CD4-positive, alpha-beta T cell treated with Interleukin-21 for 1 hour (primary cell): ENCODE data around the gene IMP4.
A peak's percentile ranks its signal among the peaks of the same experiment; 100 is the strongest.

ENCODE experiments used
- DNase-seq: peaks from one replicate; pipeline ENCODE4 v3.0.0-alpha.2; 2020

IMP4 gene

DNA sequence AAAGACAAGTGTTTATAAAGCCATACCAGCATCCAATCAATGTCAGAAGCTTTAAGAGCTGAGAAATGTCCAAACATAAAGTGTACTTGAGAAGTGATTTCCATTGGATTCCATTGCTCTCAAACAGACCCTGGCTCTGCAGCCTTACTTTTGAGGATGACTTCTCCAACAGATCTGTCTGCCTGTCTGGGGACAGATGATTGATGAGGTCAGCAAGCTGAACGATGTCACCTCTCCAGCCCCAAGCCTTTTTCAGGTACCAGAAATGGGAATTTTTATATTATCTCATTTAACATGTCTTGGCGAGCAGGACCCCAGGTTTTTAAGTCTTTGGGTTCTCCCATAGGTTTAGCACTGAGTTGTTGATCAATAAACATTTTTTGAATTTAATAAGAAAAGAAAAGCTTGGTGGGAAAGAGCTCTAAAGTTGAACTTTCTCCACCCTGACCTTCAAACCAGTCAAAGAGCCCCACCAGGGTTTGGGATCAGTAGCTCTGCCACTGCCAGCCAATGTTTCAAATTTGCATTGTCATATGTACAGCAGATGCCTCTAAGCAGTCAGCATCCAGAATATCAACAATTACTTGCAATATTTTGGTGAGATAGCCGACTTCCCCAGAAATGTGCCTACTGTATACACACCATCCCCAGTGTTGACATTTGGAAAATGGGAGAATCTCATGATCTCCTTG is 35.7 kb downstream of the IMP4 start:
- no peak for DNase-seq

DNA sequence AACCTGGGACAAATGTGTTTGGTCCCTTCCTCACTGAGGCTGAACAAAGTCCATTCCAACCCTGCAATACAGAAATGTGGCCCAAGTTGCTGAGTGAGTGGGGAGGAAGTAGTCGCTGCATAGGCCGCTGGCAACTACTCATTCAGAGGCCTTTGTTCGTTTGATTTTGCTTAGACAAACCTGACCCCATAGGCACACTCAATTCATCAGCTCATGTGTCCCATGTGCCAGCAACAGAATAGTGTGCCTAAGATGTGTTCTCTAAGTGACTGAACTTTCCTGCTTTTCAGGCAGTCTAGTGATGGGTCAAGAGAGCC is 36.2 kb downstream of the IMP4 start:
- no peak for DNase-seq

DNA sequence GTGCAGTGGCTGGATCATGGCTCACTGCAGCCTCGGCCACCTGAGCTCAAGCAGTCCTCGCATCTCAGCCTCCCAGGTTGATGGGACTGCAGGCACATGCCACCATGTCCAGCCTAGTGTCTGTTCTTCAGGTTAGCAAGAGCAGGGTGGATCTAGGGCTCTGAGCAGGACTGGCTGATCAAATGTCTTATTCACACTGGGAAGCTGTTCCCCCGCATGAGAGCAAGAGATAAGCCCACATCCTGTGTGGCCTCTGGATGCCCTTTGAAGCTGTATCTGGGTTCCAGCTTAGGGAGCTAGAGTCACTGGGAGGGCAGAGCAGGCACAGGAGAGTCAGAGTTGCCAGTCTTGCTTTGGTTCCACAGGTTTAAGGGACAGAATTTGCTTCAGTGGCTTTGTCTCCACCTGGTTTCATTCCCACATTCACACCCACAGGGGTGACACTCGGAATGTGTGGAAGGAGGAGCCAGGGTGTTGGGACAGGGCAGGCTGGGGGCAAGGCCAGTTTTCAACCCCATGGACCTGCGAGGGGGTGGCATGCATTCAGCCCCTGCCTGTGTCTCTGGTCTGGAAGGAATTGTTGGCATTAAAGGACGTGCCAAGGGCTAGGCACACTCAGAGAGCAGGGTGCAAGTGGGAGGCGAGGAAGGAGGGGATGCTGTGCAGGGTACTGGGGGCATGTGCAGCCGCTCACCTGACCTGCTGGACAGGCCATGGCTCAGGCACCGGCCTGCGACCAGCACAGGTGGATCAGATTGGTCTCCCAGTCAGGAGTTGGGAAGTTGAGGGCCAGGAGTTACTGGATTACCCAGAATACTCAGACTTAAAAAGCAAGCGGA is 37.6 kb downstream of the IMP4 start:
- no peak for DNase-seq

DNA sequence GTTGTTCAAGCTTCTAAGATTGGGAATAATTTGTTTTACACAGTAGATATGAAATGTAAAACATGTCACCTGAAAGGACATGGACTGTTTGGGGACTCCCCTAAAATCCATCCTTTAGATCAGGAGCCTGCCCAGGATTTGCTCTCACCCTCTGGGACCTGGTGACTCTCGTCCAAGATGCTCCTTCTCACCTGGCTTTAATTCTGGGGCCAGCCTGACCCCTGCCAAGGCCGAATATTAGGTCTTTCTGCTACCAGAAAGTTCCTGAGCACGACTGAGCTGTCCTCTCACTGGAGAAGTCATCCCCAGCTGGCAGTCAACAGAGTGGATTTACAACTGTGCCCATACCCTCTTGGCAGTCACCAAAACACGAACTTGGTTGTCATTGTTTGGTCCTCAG is 38.4 kb downstream of the IMP4 start:
- DNase-seq = no peak

GRCh38 chr2:130381619-130382018 is 38.9 kb downstream of the IMP4 start:
- DNase-seq = no peak

DNA sequence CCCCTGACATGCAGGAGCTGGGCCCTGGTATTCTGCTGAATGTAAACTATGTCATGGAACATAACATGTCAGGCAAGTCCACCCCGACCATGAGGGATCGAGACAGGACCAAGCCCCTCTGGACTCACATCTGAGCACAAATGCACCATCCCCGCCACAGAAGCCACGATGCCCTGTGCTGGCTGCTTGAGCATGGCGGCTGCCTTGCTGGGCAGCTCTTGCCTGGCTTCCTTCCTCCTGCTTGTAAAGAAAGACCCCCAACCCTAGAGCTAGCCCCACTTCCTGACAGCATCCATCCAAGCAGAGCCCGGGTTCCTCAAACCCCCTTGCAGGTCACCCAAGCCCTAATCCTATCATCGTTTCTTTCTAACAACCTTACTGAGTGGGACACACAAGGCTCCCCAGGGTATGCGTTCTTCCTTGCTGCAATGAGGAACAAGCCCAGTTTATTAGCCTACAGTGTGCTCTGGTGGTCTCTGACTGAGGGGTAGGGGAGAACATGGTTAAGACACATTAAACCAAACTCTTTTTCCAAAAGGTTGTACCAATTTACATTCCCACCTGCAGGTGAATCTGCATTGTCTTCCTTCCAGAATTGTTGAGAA is 39.7 kb downstream of the IMP4 start:
- DNase-seq = no peak

GRCh38 chr2:130385709-130386108 is 43.0 kb downstream of the IMP4 start:
- DNase-seq = no peak

DNA sequence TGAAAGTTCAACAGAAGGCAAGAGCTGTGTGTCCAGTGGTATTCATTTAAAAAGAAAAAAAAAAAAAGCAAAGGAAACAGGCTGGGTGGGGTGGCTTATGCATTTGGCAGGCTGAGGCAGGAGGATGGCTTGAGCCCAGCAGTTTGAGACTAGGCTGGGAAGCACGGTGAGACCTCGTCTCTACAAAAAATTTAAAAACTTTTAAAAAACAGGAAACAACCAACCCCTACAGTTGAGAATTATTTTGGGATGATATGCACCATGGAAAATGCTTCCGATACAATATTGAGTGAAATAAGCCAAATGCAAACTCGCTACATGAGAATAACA is 44.3 kb downstream of the IMP4 start:
- DNase-seq = no peak

DNA sequence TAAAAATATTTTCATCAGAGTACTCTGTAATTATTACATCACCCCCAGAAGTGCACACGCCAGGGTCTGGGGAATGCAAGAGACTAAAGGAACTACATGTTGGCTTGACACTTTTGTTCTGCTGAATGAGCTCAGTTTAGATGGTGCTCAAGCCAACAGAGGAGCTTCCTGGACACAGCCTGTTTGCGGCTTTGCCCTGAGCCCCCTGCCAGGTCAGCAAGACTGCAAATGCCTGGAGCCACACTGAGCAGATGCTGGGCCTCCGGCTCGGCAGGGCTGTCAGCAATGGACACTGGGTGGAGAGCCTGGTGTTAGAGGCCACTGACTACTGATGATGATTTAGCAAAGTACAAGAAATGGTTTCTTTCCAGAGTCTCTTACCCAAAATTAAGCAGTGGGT is 45.1 kb downstream of the IMP4 start:
- DNase-seq = no peak

DNA sequence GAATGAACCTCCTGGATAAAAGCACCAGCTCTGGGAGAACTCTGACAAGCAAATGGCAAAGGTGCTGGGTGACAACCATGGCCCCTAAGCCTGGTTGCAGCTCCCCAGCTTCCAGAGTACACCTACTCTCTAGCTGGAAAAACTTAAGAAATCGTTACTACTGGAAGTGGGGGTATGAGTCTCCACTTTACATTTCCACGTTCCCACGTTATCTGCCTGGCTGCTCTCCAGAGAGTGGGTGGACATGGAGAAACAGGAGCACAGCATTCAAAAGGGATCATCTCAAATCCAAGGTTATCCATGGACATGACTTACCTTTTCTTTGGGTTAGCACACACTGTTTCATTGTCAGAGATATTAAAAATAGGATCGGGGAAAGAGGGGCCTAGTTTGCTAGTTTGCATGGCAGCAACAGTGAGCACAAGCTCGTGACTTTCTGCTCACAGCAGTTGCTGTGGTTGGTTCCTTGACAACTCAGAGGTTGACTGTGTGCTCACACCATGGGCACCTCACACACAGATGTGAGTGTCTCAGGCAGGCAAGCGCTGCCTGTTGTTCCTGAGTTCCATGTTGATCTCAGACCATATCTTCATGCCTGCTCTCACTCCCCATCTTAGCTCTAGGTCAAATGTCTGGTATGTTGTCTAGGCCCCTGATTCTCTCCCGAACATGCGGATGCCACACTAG is 45.7 kb downstream of the IMP4 start:
- no peak for DNase-seq

DNA sequence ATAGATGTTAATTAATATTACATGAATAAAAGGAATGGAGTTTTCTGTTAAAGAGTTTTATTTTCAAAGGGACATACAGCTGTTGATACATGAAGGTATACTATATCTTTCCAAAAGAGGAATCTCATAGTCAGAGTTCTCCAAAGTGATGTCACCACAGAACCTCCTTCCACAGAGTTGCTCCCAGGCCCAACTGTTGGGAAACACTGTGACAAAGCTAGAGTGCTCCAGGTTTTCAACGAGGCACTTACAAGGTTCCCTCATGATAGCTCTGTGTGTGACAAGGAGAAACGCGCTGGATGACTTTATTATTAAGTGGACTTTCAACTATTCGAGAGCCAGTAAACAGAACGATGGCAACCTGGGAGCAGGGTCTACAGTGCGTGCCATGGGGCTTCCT is 46.7 kb downstream of the IMP4 start:
- no peak for DNase-seq

DNA sequence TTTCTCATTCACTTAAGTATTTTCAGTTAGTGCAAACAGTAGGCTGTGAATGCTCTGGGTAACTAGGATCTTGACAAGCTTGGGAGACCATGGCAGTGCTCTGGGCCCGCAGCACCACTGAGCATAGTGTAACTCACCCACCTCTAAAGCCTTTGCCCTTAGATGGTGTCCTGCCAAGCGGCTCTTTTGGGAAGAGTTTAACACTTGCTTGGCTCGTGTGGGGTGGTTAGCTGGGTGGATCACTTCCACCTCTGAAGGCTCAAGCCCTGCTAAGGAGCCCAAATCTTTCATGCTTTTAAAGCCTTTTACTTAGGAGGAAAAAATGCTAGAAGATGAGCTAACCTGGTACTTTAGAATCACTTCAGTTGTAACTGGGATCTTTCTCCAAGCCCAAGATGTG is 47.1 kb downstream of the IMP4 start:
- DNase-seq = no peak

DNA sequence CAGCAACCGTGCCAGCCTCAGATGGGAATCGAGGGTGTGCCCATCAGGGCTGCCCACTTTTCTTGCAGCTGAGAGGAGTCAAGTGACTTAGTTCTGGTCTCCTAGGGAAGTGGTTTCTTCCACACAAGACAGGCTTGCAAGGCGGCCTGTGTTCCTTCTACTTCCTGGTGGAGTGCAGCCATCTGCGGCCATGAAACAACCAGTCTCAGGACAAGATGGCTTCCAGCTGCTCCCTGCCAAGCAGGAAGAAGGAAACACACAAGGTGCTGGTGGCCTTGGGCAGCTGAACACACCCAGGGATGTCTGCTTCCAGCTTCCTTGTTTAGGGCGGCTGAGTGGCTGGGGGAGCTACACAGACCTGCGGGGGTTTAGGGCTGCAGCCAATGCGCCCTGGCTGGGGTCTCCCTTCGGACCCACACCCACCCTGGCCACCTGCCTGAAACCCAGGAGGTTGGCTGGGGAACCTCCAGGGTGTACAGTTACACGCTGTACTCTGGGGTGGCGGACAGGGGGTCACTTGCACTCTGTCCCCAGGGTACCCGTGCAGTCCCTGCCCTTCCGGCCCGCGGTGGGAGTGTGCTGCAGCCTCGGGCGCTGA is 47.9 kb downstream of the IMP4 start:
- DNase-seq = no peak

DNA sequence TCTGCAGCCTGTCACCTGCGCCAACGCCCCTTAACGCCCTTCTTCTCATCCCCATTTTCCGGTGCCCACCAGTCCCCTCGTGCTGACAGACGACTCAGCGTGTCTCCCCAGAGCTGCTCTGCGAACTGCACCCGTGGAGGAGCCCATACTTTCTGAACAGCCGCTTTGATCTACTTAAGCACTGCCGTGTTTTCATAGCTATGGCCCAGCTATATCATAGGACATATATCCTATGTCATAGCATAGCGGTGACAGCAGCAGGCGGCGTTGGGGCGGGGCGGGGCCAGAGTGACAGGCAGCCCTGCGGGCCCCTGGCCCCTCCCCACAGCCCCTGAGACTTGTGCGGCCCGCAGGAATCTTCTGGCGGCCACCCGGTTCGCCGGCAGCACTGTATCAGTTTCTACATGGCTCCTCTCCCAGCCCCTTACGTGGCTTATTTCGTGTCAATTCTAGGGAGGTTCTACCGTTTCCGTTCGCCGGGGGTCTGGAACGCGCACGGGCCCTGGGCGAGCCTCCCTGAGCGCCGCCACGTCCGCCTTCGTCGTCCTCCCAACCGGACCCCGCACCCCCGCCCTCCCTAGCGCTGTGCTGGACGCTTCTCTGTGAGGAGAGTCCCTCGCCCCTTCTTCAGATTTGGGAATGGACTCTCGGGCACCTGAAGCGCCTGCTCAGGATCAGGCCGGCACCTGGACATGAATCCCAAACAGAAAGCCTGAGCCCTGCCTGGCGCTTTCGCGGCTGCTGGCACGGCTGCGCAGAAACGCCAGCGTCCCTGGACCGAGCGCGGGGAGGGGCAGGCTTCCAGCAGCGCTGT is 48.6 kb downstream of the IMP4 start:
- DNase-seq = peak; percentile 57

GRCh38 chr2:130391872-130392670 is 49.4 kb downstream of the IMP4 start:
- no peak for DNase-seq

- no peak for DNase-seq
Measured at GRCh38 chr2:130393318-130393910, 50.7 kb downstream of the IMP4 start.
